Activated T-helper 1 cell treated with anti-CD3 and anti-CD28 coated beads, Interleukin-12 subunit alpha, Interleukin-12 subunit beta, Interleukin-2, Interleukin-4 antibody, amounts not matched to agents 30 ng/mL and 10 ng/mL and 1 ng/mL, durations not matched to agents 14 hours and 24 hours and 36 hours (primary cell): ENCODE data around the gene LCN2. TPM values are rescaled to one million over a fixed set of nuclear protein-coding genes. Genes with fewer than 3 reads are reported as not detected.
A peak's percentile ranks its signal among the peaks of the same experiment; 100 is the strongest.

Experiments used
- DNase-seq: peaks from one replicate; pipeline ENCODE4 v3.0.0; 2021; ENCODE audit warnings: low spot score
- H3K27ac Mint-ChIP-seq: one replicate; pipeline ENCODE4 v1.8.0; 2021; ENCODE audit warnings: mild to moderate bottlenecking, mixed read lengths
- H3K27me3 Mint-ChIP-seq: one replicate; pipeline ENCODE4 v1.8.0; 2022; ENCODE audit warnings: mild to moderate bottlenecking, moderate library complexity, mixed read lengths; ENCODE audit not compliant: insufficient read depth
- H3K36me3 Mint-ChIP-seq: one replicate; pipeline ENCODE4 v1.8.0; 2021; ENCODE audit warnings: low read depth, mixed read lengths
- H3K4me1 Mint-ChIP-seq: one replicate; pipeline ENCODE4 v1.8.0; 2021; ENCODE audit warnings: low read depth, mixed read lengths
- H3K4me3 Mint-ChIP-seq: one replicate; pipeline ENCODE4 v1.8.0; 2021; ENCODE audit warnings: mild to moderate bottlenecking, moderate library complexity, mixed read lengths
- H3K9me3 Mint-ChIP-seq: one replicate; pipeline ENCODE4 v1.8.0; 2021; ENCODE audit warnings: mixed read lengths
- intact Hi-C: fragments of 100-400 bp; cut with micrococcal nuclease; formaldehyde crosslinking; loops from one replicate; pipeline ENCODE4 v1.15.1; 2024
- total RNA-seq: library from RNA; stranded (reverse); gene quantifications from 2 replicates; pipeline ENCODE4 v1.2.3, GENCODE V29; 2022

The LCN2 gene
- total RNA-seq, result not detected in 2 replicates

GRCh38 chr9:128149001-128149701 is at the start of gene LCN2:
LCN2 (plus strand) TSS chr9:128149453; CDS start chr9:128149526, 73 bp downstream.
- no peaks in the 10 kb centered on the region for H3K27me3 Mint-ChIP-seq
- H3K27ac Mint-ChIP-seq, result no peak within 1 kb of the TSS
- no peaks in the 10 kb centered on the region for H3K36me3 Mint-ChIP-seq
- no peak within 1 kb of the TSS for H3K4me3 Mint-ChIP-seq
- no peaks in the 10 kb centered on the region for H3K4me1 Mint-ChIP-seq
- no peak for DNase-seq
- intact Hi-C loops, result no loop called here
- H3K9me3 Mint-ChIP-seq, result no peaks in the 10 kb centered on the region

GRCh38 chr9:128099932-128100491 is 49.2 kb upstream of the LCN2 start:
- H3K27me3 Mint-ChIP-seq, result no peaks in the 10 kb centered on the region
- intact Hi-C loops, result no loop called here
- H3K4me3 Mint-ChIP-seq, result no peak overlapping the region
- H3K9me3 Mint-ChIP-seq, result no peaks in the 10 kb centered on the region
- peaks cover 18% of the 10 kb centered on the region for H3K36me3 Mint-ChIP-seq
- DNase-seq, result no peak
- peaks cover 37% of the 10 kb centered on the region for H3K4me1 Mint-ChIP-seq
- no peak overlapping the region for H3K27ac Mint-ChIP-seq

DNA sequence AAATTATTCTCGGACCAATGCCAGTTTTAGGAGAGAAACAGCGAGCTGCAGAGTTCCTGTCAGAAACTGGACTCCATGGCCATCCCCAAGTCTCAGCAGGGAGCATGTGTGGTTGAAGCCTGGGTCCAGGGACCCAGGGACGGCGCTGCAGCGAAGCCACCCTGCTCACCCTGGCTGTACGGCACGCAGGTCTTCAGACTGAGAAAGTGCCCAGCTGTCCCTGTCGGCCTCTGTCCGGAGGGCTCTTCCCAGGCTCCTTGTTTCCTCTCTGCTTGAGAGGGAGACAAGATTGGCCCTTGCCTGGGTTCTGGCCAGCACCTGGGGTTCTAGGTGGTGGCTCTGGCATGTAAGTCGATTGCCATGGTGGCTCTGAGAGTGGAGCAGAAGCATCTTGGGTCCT is 48.7 kb upstream of the LCN2 start:
- intact Hi-C loops, result no loop called here
- Mint-ChIP-seq H3K4me1 (peaks cover 37% of the 10 kb centered on the region), H3K36me3 (peaks cover 18% of the 10 kb centered on the region), H3K9me3 (no peaks in the 10 kb centered on the region), H3K27me3 (no peaks in the 10 kb centered on the region), H3K27ac (no peak overlapping the region), H3K4me3 (no peak overlapping the region)
- no peak for DNase-seq

GRCh38 chr9:128101231-128101661 is 48.0 kb upstream of the LCN2 start:
- intact Hi-C loops, result no loop called here
- no peaks in the 10 kb centered on the region for H3K9me3 Mint-ChIP-seq
- no peaks in the 10 kb centered on the region for H3K27me3 Mint-ChIP-seq
- no peak overlapping the region for H3K27ac Mint-ChIP-seq
- DNase-seq, result no peak
- H3K4me3 Mint-ChIP-seq, result no peak overlapping the region
- H3K36me3 Mint-ChIP-seq, result peaks cover 18% of the 10 kb centered on the region
- peaks cover 37% of the 10 kb centered on the region for H3K4me1 Mint-ChIP-seq

- no peak overlapping the region for H3K4me3 Mint-ChIP-seq
- DNase-seq, result no peak
- H3K27ac Mint-ChIP-seq, result peak overlapping the region; percentile 28
- no peaks in the 10 kb centered on the region for H3K27me3 Mint-ChIP-seq
- intact Hi-C loops, result no loop called here
- no peaks in the 10 kb centered on the region for H3K9me3 Mint-ChIP-seq
- H3K36me3 Mint-ChIP-seq, result peaks cover 21% of the 10 kb centered on the region
- H3K4me1 Mint-ChIP-seq, result peaks cover 37% of the 10 kb centered on the region
These were observed 47.6 kb upstream of the LCN2 start for GRCh38 chr9:128101690-128102089.

- intact Hi-C loops, result no loop called here
- no peak overlapping the region for H3K27ac Mint-ChIP-seq
- no peaks in the 10 kb centered on the region for H3K27me3 Mint-ChIP-seq
- no peak for DNase-seq
- peaks cover 23% of the 10 kb centered on the region for H3K36me3 Mint-ChIP-seq
- H3K4me3 Mint-ChIP-seq, result no peak overlapping the region
- no peaks in the 10 kb centered on the region for H3K9me3 Mint-ChIP-seq
- peaks cover 37% of the 10 kb centered on the region for H3K4me1 Mint-ChIP-seq
These were observed 47.1 kb upstream of the LCN2 start for GRCh38 chr9:128102196-128102595.

- H3K36me3 Mint-ChIP-seq, result peaks cover 26% of the 10 kb centered on the region
- DNase-seq, result no peak
- peaks cover 34% of the 10 kb centered on the region for H3K4me1 Mint-ChIP-seq
- H3K27me3 Mint-ChIP-seq, result no peaks in the 10 kb centered on the region
- no peaks in the 10 kb centered on the region for H3K9me3 Mint-ChIP-seq
- H3K4me3 Mint-ChIP-seq, result no peak overlapping the region
- H3K27ac Mint-ChIP-seq, result peak overlapping the region; percentile 72
- intact Hi-C loops, result no loop called here
These were observed 46.2 kb upstream of the LCN2 start for GRCh38 chr9:128102861-128103588.

DNA sequence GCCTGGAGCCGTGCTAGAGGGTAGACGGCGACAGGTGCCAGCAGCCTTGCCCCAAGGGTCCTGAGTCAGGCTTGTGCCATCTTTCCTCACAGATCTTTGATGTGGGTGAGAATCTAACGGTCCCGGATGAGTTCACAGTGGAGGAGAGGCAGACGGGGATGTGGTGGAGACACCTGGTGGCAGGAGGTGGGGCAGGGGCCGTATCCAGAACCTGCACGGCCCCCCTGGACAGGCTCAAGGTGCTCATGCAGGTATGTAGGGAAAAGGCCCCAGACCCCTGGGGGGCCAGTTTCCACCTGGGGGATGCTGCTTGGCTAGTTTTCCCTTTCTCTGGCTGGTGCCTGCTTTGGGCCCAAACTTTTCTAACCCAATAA is 45.7 kb upstream of the LCN2 start:
- Mint-ChIP-seq H3K9me3 (no peaks in the 10 kb centered on the region), H3K4me3 (no peak overlapping the region), H3K27me3 (no peaks in the 10 kb centered on the region), H3K27ac (peak overlapping the region; percentile 68), H3K36me3 (peaks cover 28% of the 10 kb centered on the region), H3K4me1 (peaks cover 28% of the 10 kb centered on the region)
- intact Hi-C loops, result no loop called here
- no peak for DNase-seq

DNA sequence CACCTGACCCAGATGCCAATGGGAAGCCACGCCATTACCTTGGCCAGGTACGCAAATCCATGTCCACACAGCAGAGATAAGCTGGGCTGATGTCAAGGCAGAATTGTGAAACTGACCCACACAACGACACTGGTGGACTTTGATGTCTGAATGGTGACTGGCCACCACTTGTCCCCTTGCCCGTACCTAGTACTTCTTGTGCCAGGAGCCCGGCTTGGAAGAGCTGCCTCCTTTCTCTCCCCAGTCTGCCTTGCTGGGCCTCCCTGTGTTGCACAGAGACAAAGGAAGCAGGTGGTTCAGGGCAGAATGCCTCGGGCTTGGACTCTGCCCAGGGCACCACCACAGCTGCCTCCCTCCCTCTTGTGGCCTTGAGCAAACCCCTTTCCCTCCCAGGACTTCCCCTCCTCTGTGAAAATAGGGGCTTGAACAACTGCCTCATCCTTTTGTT is 45.1 kb upstream of the LCN2 start:
- DNase-seq, result no peak
- Mint-ChIP-seq H3K4me3 (no peak overlapping the region), H3K4me1 (peaks cover 23% of the 10 kb centered on the region), H3K9me3 (no peaks in the 10 kb centered on the region), H3K27ac (no peak overlapping the region), H3K36me3 (peaks cover 32% of the 10 kb centered on the region), H3K27me3 (no peaks in the 10 kb centered on the region)
- intact Hi-C loops, result no loop called here

DNA sequence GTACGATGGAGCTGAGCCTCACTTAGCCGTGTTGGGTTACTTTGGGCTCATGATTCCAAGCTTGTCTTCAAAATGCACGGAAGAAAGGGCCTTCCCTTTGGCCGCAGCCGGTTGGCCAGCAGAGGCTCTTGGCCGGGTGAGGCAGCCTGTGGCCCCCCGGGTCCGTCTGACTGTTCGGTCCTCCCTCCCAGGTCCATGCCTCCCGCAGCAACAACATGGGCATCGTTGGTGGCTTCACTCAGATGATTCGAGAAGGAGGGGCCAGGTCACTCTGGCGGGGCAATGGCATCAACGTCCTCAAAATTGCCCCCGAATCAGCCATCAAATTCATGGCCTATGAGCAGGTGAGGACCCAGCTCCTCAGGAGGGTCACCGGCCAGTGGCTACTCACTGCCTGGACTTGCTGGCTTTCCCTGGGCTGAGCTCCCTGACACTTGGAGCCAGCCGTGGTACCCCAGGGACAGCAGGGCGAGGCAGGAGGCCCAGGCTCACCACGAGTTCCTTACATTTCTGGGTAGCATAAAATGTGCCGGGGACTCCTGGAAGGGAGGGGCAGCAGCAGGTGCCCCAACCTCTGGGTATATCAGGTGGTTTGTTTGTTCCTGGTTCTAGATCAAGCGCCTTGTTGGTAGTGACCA is 43.6 kb upstream of the LCN2 start:
- no peaks in the 10 kb centered on the region for H3K9me3 Mint-ChIP-seq
- DNase-seq, result no peak
- no peaks in the 10 kb centered on the region for H3K27me3 Mint-ChIP-seq
- H3K36me3 Mint-ChIP-seq, result peaks cover 38% of the 10 kb centered on the region
- peaks cover 13% of the 10 kb centered on the region for H3K4me1 Mint-ChIP-seq
- intact Hi-C loops, result no loop called here
- no peak overlapping the region for H3K27ac Mint-ChIP-seq
- H3K4me3 Mint-ChIP-seq, result no peak overlapping the region

- Mint-ChIP-seq H3K36me3 (peaks cover 34% of the 10 kb centered on the region), H3K4me3 (no peak overlapping the region), H3K27ac (no peak overlapping the region), H3K27me3 (no peaks in the 10 kb centered on the region), H3K9me3 (no peaks in the 10 kb centered on the region), H3K4me1 (peaks cover 13% of the 10 kb centered on the region)
- DNase-seq, result no peak
- intact Hi-C loops, result no loop called here
These were observed 42.9 kb upstream of the LCN2 start for GRCh38 chr9:128106181-128106939.

DNA sequence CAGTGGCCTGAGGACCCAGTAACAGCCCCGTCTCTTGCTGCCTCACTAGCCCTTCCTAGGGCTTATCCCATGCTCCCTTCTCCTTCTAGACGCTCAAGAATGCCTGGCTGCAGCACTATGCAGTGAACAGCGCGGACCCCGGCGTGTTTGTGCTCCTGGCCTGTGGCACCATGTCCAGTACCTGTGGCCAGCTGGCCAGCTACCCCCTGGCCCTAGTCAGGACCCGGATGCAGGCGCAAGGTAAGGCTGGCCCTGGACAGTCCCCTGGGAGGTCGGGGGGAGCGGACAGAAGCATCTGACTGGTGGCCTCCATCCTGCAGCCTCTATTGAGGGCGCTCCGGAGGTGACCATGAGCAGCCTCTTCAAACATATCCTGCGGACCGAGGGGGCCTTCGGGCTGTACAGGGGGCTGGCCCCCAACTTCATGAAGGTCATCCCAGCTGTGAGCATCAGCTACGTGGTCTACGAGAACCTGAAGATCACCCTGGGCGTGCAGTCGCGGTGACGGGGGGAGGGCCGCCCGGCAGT is 42.2 kb upstream of the LCN2 start:
- intact Hi-C loops, result no loop called here
- Mint-ChIP-seq H3K36me3 (peaks cover 32% of the 10 kb centered on the region), H3K4me3 (no peak overlapping the region), H3K9me3 (no peaks in the 10 kb centered on the region), H3K4me1 (peaks cover 13% of the 10 kb centered on the region), H3K27me3 (no peaks in the 10 kb centered on the region), H3K27ac (no peak overlapping the region)
- DNase-seq, result no peak
